Measurements from ENCODE around the gene FBXL16. TPM values are rescaled to one million over a fixed set of nuclear protein-coding genes. Genes with fewer than 3 reads are reported as not detected.
"Not testable (repeated sequence)": the region's sequence is repeated elsewhere in the genome, so short reads cannot be mapped to it uniquely, and the experiment has no call there.

Gene FBXL16
- total and polyA plus RNA-seq, 4 donors = 7.4 to 76.0 (median 43.4) TPM

- peak overlapping the region; percentile 96 for H3K27ac ChIP-seq (ENCODE audit: low read depth, low read length)
These were observed 11.2 kb upstream of the FBXL16 start for GRCh38 chr16:716768-717325.

GRCh38 chr16:716200-716568 lies 10.6 kb upstream of the FBXL16 start:
- WGBS (ENCODE audit: insufficient coverage) = 3% methylated on average over 9 of the region's 12 CpGs
- Histone ChIP-seq H3K9me3 (ENCODE audit: control insufficient read depth, insufficient read depth, low read length) (no peaks in the 10 kb centered on the region), H3K4me3 (ENCODE audit: low read depth, low read length) (peak overlapping the region; percentile 59), H3K36me3 (ENCODE audit: control insufficient read depth, insufficient read depth, low read length) (peaks cover 30% of the 10 kb centered on the region), H3K4me1 (ENCODE audit: control insufficient read depth, insufficient read depth, low read length) (peaks cover 74% of the 10 kb centered on the region), H3K27ac (ENCODE audit: low read depth, low read length) (peak overlapping the region; percentile 96), H3K27me3 (ENCODE audit: control insufficient read depth, insufficient read depth, low read length) (peaks cover 11% of the 10 kb centered on the region)
- peak in 4 of 6 donors; percentile 69 to 93 (median 82) for DNase-seq (ENCODE audit: low read depth in 4 of 6, low spot score in 6 of 6)

More at GRCh38 chr16:716768-717325, 11.2 kb upstream of the FBXL16 start:
- no peak for DNase-seq (ENCODE audit: low read depth in 4 of 6, low spot score in 6 of 6)
- Histone ChIP-seq H3K4me3 (ENCODE audit: low read depth, low read length) (peak overlapping the region; percentile 59), H3K36me3 (ENCODE audit: control insufficient read depth, insufficient read depth, low read length) (peaks cover 34% of the 10 kb centered on the region), H3K9me3 (ENCODE audit: control insufficient read depth, insufficient read depth, low read length) (no peaks in the 10 kb centered on the region), H3K4me1 (ENCODE audit: control insufficient read depth, insufficient read depth, low read length) (peaks cover 72% of the 10 kb centered on the region), H3K27me3 (ENCODE audit: control insufficient read depth, insufficient read depth, low read length) (peaks cover 11% of the 10 kb centered on the region)
- WGBS (ENCODE audit: insufficient coverage) = 49% methylated on average over 24 of the region's 29 CpGs

GRCh38 chr16:715477-716199 lies 10.0 kb upstream of the FBXL16 start:
- Histone ChIP-seq H3K4me3 (ENCODE audit: low read depth, low read length) (peak overlapping the region; percentile 59), H3K4me1 (ENCODE audit: control insufficient read depth, insufficient read depth, low read length) (peaks cover 78% of the 10 kb centered on the region), H3K36me3 (ENCODE audit: control insufficient read depth, insufficient read depth, low read length) (peaks cover 32% of the 10 kb centered on the region), H3K27me3 (ENCODE audit: control insufficient read depth, insufficient read depth, low read length) (peaks cover 11% of the 10 kb centered on the region), H3K27ac (ENCODE audit: low read depth, low read length) (peak overlapping the region; percentile 96), H3K9me3 (ENCODE audit: control insufficient read depth, insufficient read depth, low read length) (no peaks in the 10 kb centered on the region)
- peak in 1 of 6 donors; percentile 66 for DNase-seq (ENCODE audit: low read depth in 4 of 6, low spot score in 6 of 6)
- under 1% methylated on average over 73 of the region's 74 CpGs for WGBS (ENCODE audit: insufficient coverage)

GRCh38 chr16:714558-715476 lies 9.2 kb upstream of the FBXL16 start, which contains the start of gene METRN:
Gene METRN, plus strand, starts transcription at chr16:715118. Its CDS starts 172 bp downstream, at chr16:715290.
- no peaks in the 10 kb centered on the region for H3K9me3 ChIP-seq (ENCODE audit: control insufficient read depth, insufficient read depth, low read length)
- DNase-seq (ENCODE audit: low read depth in 4 of 6, low spot score in 6 of 6) = peak in 5 of 6 donors; percentile 75 to 97 (median 86)
- peak within 1 kb of the TSS; percentile 59 for H3K4me3 ChIP-seq (ENCODE audit: low read depth, low read length)
- WGBS (ENCODE audit: insufficient coverage) = 3% methylated on average over 108 of the region's 108 CpGs
- peaks cover 11% of the 10 kb centered on the region for H3K27me3 ChIP-seq (ENCODE audit: control insufficient read depth, insufficient read depth, low read length)
- peaks cover 35% of the 10 kb centered on the region for H3K36me3 ChIP-seq (ENCODE audit: control insufficient read depth, insufficient read depth, low read length)
- peak within 1 kb of the TSS; percentile 96 for H3K27ac ChIP-seq (ENCODE audit: low read depth, low read length)
- peaks cover 78% of the 10 kb centered on the region for H3K4me1 ChIP-seq (ENCODE audit: control insufficient read depth, insufficient read depth, low read length)

GRCh38 chr16:714079-714478 lies 8.5 kb upstream of the FBXL16 start:
- H3K36me3 ChIP-seq (ENCODE audit: control insufficient read depth, insufficient read depth, low read length) = peaks cover 32% of the 10 kb centered on the region
- 64% methylated on average over 11 of the region's 11 CpGs for WGBS (ENCODE audit: insufficient coverage)
- no peak for DNase-seq (ENCODE audit: low read depth in 4 of 6, low spot score in 6 of 6)
- H3K27me3 ChIP-seq (ENCODE audit: control insufficient read depth, insufficient read depth, low read length) = peaks cover 11% of the 10 kb centered on the region
- peak overlapping the region; percentile 59 for H3K27ac ChIP-seq (ENCODE audit: low read depth, low read length)
- peaks cover 78% of the 10 kb centered on the region for H3K4me1 ChIP-seq (ENCODE audit: control insufficient read depth, insufficient read depth, low read length)
- peak overlapping the region; percentile 34 for H3K4me3 ChIP-seq (ENCODE audit: low read depth, low read length)
- H3K9me3 ChIP-seq (ENCODE audit: control insufficient read depth, insufficient read depth, low read length) = no peaks in the 10 kb centered on the region

GRCh38 chr16:712740-713250 lies 7.2 kb upstream of the FBXL16 start:
- Histone ChIP-seq H3K36me3 (ENCODE audit: control insufficient read depth, insufficient read depth, low read length) (peaks cover 19% of the 10 kb centered on the region), H3K4me1 (ENCODE audit: control insufficient read depth, insufficient read depth, low read length) (peaks cover 78% of the 10 kb centered on the region), H3K27me3 (ENCODE audit: control insufficient read depth, insufficient read depth, low read length) (peaks cover 15% of the 10 kb centered on the region)
- DNase-seq (ENCODE audit: low read depth in 4 of 6, low spot score in 6 of 6); H3K4me3 ChIP-seq (ENCODE audit: low read depth, low read length); H3K27ac ChIP-seq (ENCODE audit: low read depth, low read length); H3K9me3 ChIP-seq (ENCODE audit: control insufficient read depth, insufficient read depth, low read length): not testable (repeated sequence)
- WGBS (ENCODE audit: insufficient coverage) = 48% methylated on average over 7 of the region's 13 CpGs

- no peak overlapping the region for H3K27ac ChIP-seq (ENCODE audit: low read depth, low read length)
These were observed 6.1 kb upstream of the FBXL16 start for GRCh38 chr16:711548-712320.

GRCh38 chr16:711084-711483 lies 5.5 kb upstream of the FBXL16 start:
- Histone ChIP-seq H3K4me3 (ENCODE audit: low read depth, low read length) (no peak overlapping the region), H3K27me3 (ENCODE audit: control insufficient read depth, insufficient read depth, low read length) (peaks cover 18% of the 10 kb centered on the region), H3K27ac (ENCODE audit: low read depth, low read length) (peak overlapping the region; percentile 90), H3K36me3 (ENCODE audit: control insufficient read depth, insufficient read depth, low read length) (peaks cover 6% of the 10 kb centered on the region), H3K9me3 (ENCODE audit: control insufficient read depth, insufficient read depth, low read length) (no peaks in the 10 kb centered on the region), H3K4me1 (ENCODE audit: control insufficient read depth, insufficient read depth, low read length) (peaks cover 76% of the 10 kb centered on the region)
- WGBS (ENCODE audit: insufficient coverage) = 61% methylated on average over 12 of the region's 12 CpGs
- DNase-seq (ENCODE audit: low read depth in 4 of 6, low spot score in 6 of 6) = no peak

More at GRCh38 chr16:711548-712320, 6.1 kb upstream of the FBXL16 start:
- no peak overlapping the region for H3K4me3 ChIP-seq (ENCODE audit: low read depth, low read length)
- H3K9me3 ChIP-seq (ENCODE audit: control insufficient read depth, insufficient read depth, low read length) = no peaks in the 10 kb centered on the region
- H3K4me1 ChIP-seq (ENCODE audit: control insufficient read depth, insufficient read depth, low read length) = peaks cover 76% of the 10 kb centered on the region
- peaks cover 8% of the 10 kb centered on the region for H3K36me3 ChIP-seq (ENCODE audit: control insufficient read depth, insufficient read depth, low read length)
- 8% methylated on average over 12 of the region's 25 CpGs for WGBS (ENCODE audit: insufficient coverage)
- peak in 2 of 6 donors; percentile 82 for DNase-seq (ENCODE audit: low read depth in 4 of 6, low spot score in 6 of 6)
- peaks cover 18% of the 10 kb centered on the region for H3K27me3 ChIP-seq (ENCODE audit: control insufficient read depth, insufficient read depth, low read length)
